Measurements from ENCODE around the gene NFKB2. TPM values are rescaled to one million over a fixed set of nuclear protein-coding genes. Genes with fewer than 3 reads are reported as not detected.

Gene NFKB2
- total RNA-seq, 4 donors from 2014 or later = 6.5 to 22.9 (median 19.2) TPM

DNA sequence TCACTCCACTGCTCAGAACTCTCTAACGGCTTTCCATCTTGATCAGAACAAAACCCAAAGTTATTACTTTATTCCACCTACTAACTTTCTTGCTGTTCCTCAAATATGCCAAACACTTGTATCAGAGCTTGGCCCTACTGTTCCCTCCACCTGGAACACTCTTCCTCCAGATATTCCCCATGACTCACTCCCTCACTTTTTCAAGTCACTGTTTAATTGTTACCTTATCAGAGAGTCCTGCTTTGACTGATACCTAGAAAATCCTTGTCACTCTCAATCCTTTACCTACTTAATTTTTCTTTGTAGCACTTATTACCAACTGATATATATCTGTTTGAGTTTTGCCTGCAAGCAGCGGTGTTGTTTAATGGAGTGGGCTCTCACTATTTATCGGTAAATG is 5.6 kb upstream of the NFKB2 start:
- Histone ChIP-seq H3K4me1 (peaks cover 0 to 6% (median 3%) of the 10 kb centered on the region in 4 donors), H3K27ac (no peak overlapping the region), H3K4me3 (no peak overlapping the region), H3K27me3 (no peaks in the 10 kb centered on the region), H3K36me3 (no peaks in the 10 kb centered on the region), H3K9me3 (no peaks in the 10 kb centered on the region)
- DNase-seq = no peak
- TF ChIP-seq CTCF (IDR thresholded peaks at IDR 0.05) = no peak
- TF ChIP-seq POLR2A (IDR thresholded peaks at IDR 0.05) = no peak

- no peak overlapping the region for H3K27ac ChIP-seq
- H3K36me3 ChIP-seq = no peaks in the 10 kb centered on the region
- H3K4me3 ChIP-seq = no peak overlapping the region
- H3K4me1 ChIP-seq = peaks cover 0 to 21% (median 15%) of the 10 kb centered on the region in 4 donors
- no peak for DNase-seq
- no peaks in the 10 kb centered on the region for H3K9me3 ChIP-seq
- no peak for TF ChIP-seq POLR2A (IDR thresholded peaks at IDR 0.05)
- no peak for TF ChIP-seq CTCF (IDR thresholded peaks at IDR 0.05)
- no peaks in the 10 kb centered on the region for H3K27me3 ChIP-seq
Measured at GRCh38 chr10:102392306-102392705, 3.2 kb upstream of the NFKB2 start.

GRCh38 chr10:102393411-102394078 is 2.0 kb upstream of the NFKB2 start:
- H3K36me3 ChIP-seq = no peaks in the 10 kb centered on the region
- H3K27ac ChIP-seq = peak overlapping the region; percentile 95 to 97 (median 96)
- no peaks in the 10 kb centered on the region for H3K9me3 ChIP-seq
- no peak for DNase-seq
- H3K4me1 ChIP-seq = peaks cover 0 to 28% (median 17%) of the 10 kb centered on the region in 4 donors
- H3K27me3 ChIP-seq = no peaks in the 10 kb centered on the region
- TF ChIP-seq POLR2A (IDR thresholded peaks at IDR 0.05) (no peak), CTCF (IDR thresholded peaks at IDR 0.05) (peak in 1 of 6 experiments; percentile 96)
- peak overlapping the region; percentile 68 to 79 (median 69) for H3K4me3 ChIP-seq

- DNase-seq = peak; percentile 95 to 98 (median 96)
- Histone ChIP-seq H3K9me3 (no peaks in the 10 kb centered on the region), H3K4me1 (peaks cover 0 to 35% (median 23%) of the 10 kb centered on the region in 4 donors), H3K36me3 (no peaks in the 10 kb centered on the region), H3K27me3 (no peaks in the 10 kb centered on the region), H3K4me3 (peak overlapping the region; percentile 68 to 79 (median 69)), H3K27ac (peak overlapping the region; percentile 95 to 97 (median 96))
- TF ChIP-seq POLR2A (IDR thresholded peaks at IDR 0.05) (peak; percentile 51 to 85), CTCF (IDR thresholded peaks at IDR 0.05) (peak in 5 of 6 experiments; percentile 95 to 98 (median 96))
Measured at GRCh38 chr10:102394079-102394800, 1.3 kb upstream of the NFKB2 start.

DNA sequence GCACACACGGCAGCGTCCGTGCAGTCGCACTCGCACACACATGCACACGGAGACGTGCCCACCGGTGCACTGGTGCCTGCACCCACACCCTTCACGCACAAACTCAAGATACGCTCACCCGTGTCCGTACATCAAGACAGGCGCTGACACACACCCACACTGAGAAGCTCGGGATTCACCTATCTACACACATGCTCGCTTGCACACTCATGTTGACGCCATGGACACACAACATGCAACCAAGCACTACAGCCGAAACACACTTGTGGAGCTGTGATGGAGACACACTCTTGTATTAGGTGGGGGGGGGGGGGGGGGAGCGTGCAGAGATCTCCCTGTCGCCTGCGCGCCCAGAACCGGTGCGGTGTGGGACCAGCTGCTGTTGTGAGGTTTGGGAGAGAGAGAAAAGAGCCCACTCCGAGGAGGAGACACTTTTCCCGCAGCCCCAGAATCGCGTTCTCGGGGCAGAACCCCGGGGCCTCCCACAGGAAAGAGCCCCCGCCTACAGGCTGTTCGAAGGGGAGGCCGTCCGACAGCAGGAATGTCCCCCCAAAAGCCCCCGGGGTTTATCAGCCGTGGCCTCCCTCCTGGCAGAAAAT is 605 bp upstream of the NFKB2 start:
- H3K9me3 ChIP-seq = no peaks in the 10 kb centered on the region
- H3K4me3 ChIP-seq = peak overlapping the region; percentile 68 to 79 (median 69)
- DNase-seq = peak in 1 of 3 donors; percentile 52
- no peaks in the 10 kb centered on the region for H3K27me3 ChIP-seq
- TF ChIP-seq CTCF (IDR thresholded peaks at IDR 0.05) (no peak), POLR2A (IDR thresholded peaks at IDR 0.05) (peak in 1 of 2 donors; percentile 2)
- peak overlapping the region; percentile 95 to 97 (median 96) for H3K27ac ChIP-seq
- H3K4me1 ChIP-seq = peaks cover 0 to 40% (median 25%) of the 10 kb centered on the region in 4 donors
- no peaks in the 10 kb centered on the region for H3K36me3 ChIP-seq

All from Peyer's patch (tissue), 4 donors.